Adipocyte (in vitro differentiated cells): ENCODE results near the gene P2RX5.

Source experiments
- DNase-seq: peaks from one replicate; pipeline ENCODE4 v3.0.0-alpha.2; 2015; ENCODE audit warnings: low read depth
- H3K27me3 ChIP-seq: replicated peaks from 2 replicates; pipeline ENCODE4 v1.7.0; 2013; ENCODE audit warnings: mild to moderate bottlenecking, low read length, moderate library complexity; ENCODE audit not compliant: control insufficient read depth, insufficient read depth
- H3K36me3 ChIP-seq: 2 replicates; pipeline ENCODE4 v1.7.0; 2013; ENCODE audit warnings: low read length, mild to moderate bottlenecking, moderate library complexity; ENCODE audit not compliant: control insufficient read depth, insufficient read depth, severe bottlenecking
- H3K4me1 ChIP-seq: 2 replicates; pipeline ENCODE4 v1.7.0; 2013; ENCODE audit warnings: mild to moderate bottlenecking, low read length, moderate library complexity; ENCODE audit not compliant: control insufficient read depth, insufficient read depth
- H3K4me3 ChIP-seq: 2 replicates; pipeline ENCODE4 v1.7.0; 2013; ENCODE audit warnings: mild to moderate bottlenecking, low read length, moderate library complexity
- H3K9ac ChIP-seq: 2 replicates; pipeline ENCODE4 v1.7.0; 2013; ENCODE audit warnings: mild to moderate bottlenecking, low read length, moderate library complexity
- H3K9me3 ChIP-seq: 2 replicates; pipeline ENCODE4 v1.7.0; 2013; ENCODE audit warnings: mild to moderate bottlenecking, low read length, moderate library complexity; ENCODE audit not compliant: control insufficient read depth

P2RX5 gene

GRCh38 chr17:3679531-3680126, 16.3 kb downstream of the P2RX5 start:
- Histone ChIP-seq H3K9ac (no peak overlapping the region), H3K4me1 (no peaks in the 10 kb centered on the region), H3K9me3 (no peaks in the 10 kb centered on the region), H3K36me3 (no peaks in the 10 kb centered on the region), H3K4me3 (no peak overlapping the region), H3K27me3 (peaks cover 32% of the 10 kb centered on the region)
- DNase-seq = no peak

- H3K36me3 ChIP-seq = no peaks in the 10 kb centered on the region
- no peaks in the 10 kb centered on the region for H3K9me3 ChIP-seq
- H3K9ac ChIP-seq = no peak overlapping the region
- no peak for DNase-seq
- no peak overlapping the region for H3K4me3 ChIP-seq
- no peaks in the 10 kb centered on the region for H3K4me1 ChIP-seq
- peaks cover 27% of the 10 kb centered on the region for H3K27me3 ChIP-seq
These were observed 17.0 kb downstream of the P2RX5 start for GRCh38 chr17:3678821-3679530.

DNA sequence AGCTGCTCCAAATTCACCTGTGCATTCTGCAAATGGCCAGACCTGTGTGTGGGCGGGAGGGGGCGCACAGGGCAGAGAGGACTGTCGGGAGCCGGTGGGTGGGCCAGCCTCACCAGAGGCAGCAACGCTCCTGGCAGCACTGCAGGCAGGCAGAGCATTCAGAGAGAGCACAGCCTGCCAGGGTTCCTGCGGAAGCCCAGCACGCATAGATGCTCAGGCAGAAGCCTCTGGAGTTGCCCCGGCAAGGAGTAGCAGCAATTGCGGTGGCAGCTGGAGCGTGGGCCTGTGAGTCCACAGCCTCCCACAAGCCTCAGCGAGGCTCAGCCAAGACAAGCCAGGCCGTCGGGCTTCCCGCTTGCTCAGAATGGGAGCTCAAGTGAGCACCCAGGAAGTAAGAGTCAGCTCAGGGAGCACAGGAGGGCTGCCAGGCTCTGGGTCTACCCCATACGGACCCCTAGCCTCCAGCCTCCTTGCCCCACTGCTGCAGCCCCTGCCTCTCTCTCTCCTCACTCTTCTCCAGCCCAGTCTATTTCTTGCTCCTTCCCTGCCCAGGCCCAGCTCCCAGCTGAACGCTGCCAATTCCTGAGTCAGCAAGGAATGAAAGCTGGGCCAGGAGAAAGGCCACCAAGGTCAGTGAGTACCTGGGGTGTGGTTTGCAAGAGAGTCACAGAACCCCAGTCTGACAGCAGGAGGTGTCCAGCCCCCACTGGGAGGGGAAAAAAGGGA, 17.7 kb downstream of the P2RX5 start:
- Histone ChIP-seq H3K4me1 (no peaks in the 10 kb centered on the region), H3K9me3 (no peaks in the 10 kb centered on the region), H3K4me3 (no peak overlapping the region), H3K36me3 (no peaks in the 10 kb centered on the region), H3K9ac (no peak overlapping the region), H3K27me3 (peaks cover 23% of the 10 kb centered on the region)
- no peak for DNase-seq

- Histone ChIP-seq H3K9ac (no peak overlapping the region), H3K27me3 (peaks cover 5% of the 10 kb centered on the region), H3K4me3 (no peak overlapping the region), H3K4me1 (no peaks in the 10 kb centered on the region), H3K9me3 (no peaks in the 10 kb centered on the region), H3K36me3 (no peaks in the 10 kb centered on the region)
- DNase-seq = no peak
These were observed 20.1 kb downstream of the P2RX5 start for GRCh38 chr17:3675886-3676285.

GRCh38 chr17:3672571-3672970, 23.4 kb downstream of the P2RX5 start:
- no peak for DNase-seq

GRCh38 chr17:3669548-3669947, 26.4 kb downstream of the P2RX5 start:
- H3K36me3 ChIP-seq = peaks cover 4% of the 10 kb centered on the region
- H3K9ac ChIP-seq = peak overlapping the region; percentile 93
- peak overlapping the region; percentile 88 for H3K4me3 ChIP-seq
- H3K4me1 ChIP-seq = peaks cover 24% of the 10 kb centered on the region
- no peaks in the 10 kb centered on the region for H3K9me3 ChIP-seq
- no peaks in the 10 kb centered on the region for H3K27me3 ChIP-seq
- peak; percentile 4 for DNase-seq

More at GRCh38 chr17:3672571-3672970, 23.4 kb downstream of the P2RX5 start:
- Histone ChIP-seq H3K9me3 (no peaks in the 10 kb centered on the region), H3K9ac (no peak overlapping the region), H3K4me3 (no peak overlapping the region), H3K36me3 (no peaks in the 10 kb centered on the region), H3K27me3 (no peaks in the 10 kb centered on the region), H3K4me1 (peaks cover 10% of the 10 kb centered on the region)

DNA sequence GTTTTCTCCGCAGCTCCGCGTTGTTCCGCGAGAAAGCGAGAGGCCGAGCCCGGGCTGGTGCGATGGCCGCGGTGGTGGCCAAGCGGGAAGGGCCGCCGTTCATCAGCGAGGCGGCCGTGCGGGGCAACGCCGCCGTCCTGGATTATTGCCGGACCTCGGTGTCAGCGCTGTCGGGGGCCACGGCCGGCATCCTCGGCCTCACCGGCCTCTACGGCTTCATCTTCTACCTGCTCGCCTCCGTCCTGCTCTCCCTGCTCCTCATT, 26.9 kb downstream of the P2RX5 start:
- Histone ChIP-seq H3K4me3 (peak overlapping the region; percentile 88), H3K9me3 (no peaks in the 10 kb centered on the region), H3K4me1 (peaks cover 24% of the 10 kb centered on the region), H3K27me3 (no peaks in the 10 kb centered on the region), H3K9ac (peak overlapping the region; percentile 93), H3K36me3 (peaks cover 10% of the 10 kb centered on the region)
- DNase-seq = no peak

DNA sequence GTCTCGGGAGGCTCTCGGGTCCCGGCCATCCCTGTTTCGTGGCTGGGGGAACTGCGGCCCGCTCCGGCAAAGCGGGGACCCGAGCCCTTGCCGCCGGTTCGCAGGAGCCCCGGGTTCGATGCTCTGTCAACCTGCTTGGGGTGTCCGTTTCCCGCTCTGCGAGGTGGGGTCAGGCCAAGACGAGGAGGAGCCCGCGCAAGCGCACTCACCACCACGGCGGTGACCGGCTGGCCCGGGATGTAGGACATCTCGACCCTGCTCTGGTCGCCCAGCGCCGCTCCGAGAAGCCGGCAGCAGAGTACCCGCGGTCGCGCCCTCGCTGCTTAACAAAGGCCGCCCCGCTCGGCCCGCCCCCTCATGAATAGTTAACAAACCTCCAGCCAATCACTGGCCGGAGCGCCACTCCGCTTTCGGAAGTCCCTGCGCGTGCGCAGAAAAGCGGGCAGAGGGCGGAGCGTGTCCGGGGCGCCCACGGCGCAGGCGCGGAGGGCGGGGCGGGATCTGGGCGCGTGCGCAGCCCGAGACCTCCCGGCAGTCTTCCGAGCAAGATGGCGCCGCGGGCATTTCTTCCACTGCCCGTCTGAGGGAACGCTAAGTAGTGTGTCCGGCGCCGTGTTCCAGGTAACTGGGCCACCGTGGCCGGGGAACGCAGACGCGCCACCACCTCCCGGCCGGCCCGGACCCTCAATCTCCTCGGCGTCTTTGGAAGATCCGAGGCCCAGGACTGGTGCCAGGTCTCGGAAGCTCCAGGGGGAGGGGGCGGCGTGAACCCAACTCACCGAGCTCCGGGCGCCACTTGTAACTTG, 27.5 kb downstream of the P2RX5 start, which contains the start of the genes EMC6 and TAX1BP3:
EMC6 (plus strand) TSS at position 534 of the 806 bp plus-strand sequence. CDS start 335 bp downstream, outside the sequence.
TAX1BP3 (minus strand) TSS at position 300 of the 806 bp plus-strand sequence; CDS start at position 248, 52 bp downstream.
- peak within 1 kb of the TSS; percentile 88 for H3K4me3 ChIP-seq
- peaks cover 24% of the 10 kb centered on the region for H3K4me1 ChIP-seq
- H3K9me3 ChIP-seq = no peaks in the 10 kb centered on the region
- peaks cover 15% of the 10 kb centered on the region for H3K36me3 ChIP-seq
- H3K27me3 ChIP-seq = no peaks in the 10 kb centered on the region
- H3K9ac ChIP-seq = peak within 1 kb of the TSS; percentile 93
- peak; percentile 100 for DNase-seq

DNA sequence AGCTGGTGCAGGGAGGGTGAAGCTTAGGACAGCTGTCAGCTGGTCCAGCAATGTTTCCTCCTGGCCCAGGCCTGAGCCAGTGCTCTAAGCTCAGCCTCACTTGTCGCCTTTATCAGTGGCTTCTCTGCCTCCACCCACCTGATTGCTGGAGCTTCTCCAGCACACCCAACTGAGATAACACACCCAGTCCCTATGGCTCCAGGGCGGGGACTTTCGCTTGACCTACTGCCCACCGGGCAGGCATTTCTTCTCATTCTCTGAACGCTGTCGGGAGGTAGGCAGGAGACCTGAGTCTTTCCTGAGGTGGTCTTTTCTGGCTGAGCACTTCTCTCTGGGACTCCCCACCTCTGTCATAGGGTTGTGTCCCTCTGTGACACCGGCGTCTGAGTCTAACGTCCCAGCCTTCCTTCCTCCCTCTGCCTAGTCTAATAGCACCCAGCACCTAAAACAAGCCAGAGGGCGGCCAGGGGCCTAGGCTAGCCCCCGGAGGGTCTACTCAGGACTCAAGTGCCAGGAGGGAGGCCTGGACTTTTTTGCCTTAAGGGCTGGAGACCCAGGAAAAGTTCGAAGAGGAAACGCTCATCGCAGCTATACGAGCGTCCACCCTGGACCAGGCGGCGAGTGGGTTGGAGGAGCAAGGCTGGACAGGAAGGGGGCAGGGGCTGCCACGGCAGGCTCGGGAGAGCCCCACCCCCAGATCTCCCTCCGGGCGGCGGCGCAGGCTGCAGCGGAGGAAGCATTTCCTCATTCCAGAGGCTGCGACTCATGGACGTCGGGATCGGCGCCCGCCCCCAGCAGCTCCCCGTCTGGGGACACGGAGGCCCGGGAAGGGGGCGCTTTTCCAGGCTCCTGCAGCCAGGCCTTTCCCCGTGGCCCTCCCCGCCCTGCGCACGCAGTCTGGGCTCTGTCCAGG, 28.3 kb downstream of the P2RX5 start:
- peak; percentile 98 for DNase-seq
- H3K36me3 ChIP-seq = peaks cover 22% of the 10 kb centered on the region
- H3K9ac ChIP-seq = peak overlapping the region; percentile 93
- peak overlapping the region; percentile 88 for H3K4me3 ChIP-seq
- no peaks in the 10 kb centered on the region for H3K9me3 ChIP-seq
- no peaks in the 10 kb centered on the region for H3K27me3 ChIP-seq
- peaks cover 24% of the 10 kb centered on the region for H3K4me1 ChIP-seq

DNA sequence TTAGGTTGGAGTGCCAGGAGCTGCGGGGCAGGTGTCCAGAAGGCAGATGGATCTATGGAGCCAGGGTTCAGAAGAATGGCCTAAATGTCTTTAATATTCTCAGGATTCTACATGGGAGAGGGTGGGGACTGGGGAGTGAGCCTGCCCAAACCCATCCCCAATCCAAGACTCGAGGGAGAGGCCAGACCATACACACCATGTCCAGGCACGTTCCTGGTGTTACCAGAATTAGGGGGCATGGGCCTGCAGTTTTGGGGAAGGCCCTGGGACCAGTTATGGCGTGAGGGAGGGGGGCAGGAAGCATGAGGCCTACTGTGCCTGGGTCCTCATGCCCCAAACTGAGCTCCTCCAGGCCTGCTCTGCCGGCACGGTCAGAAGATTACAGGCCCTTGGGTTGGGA, 29.4 kb downstream of the P2RX5 start:
- DNase-seq = no peak
- Histone ChIP-seq H3K4me1 (peaks cover 24% of the 10 kb centered on the region), H3K9ac (peak overlapping the region; percentile 64), H3K4me3 (peak overlapping the region; percentile 88), H3K36me3 (peaks cover 30% of the 10 kb centered on the region), H3K27me3 (no peaks in the 10 kb centered on the region), H3K9me3 (no peaks in the 10 kb centered on the region)
